ENCODE measurements around the gene HOXB4.

- TF ChIP-seq CTCF (conservative IDR thresholded peaks at IDR 0.05; ENCODE audit: low read length) (no peak), EZH2phosphoT487 (IDR thresholded peaks at IDR 0.05; ENCODE audit: borderline replicate concordance, low read depth, low read length) (no peak)
Observed at GRCh38 chr17:48530887-48531272, 47.3 kb downstream of the HOXB4 start, which contains the start of gene HOXB1.

All from OCI-LY7 (cell line).